ENCODE measurements around the gene TPP2. TPM values are rescaled to one million over a fixed set of nuclear protein-coding genes. Genes with fewer than 3 reads are reported as not detected.

Gene TPP2
- total RNA-seq, 2 experiments from 2014 or later: 51.9 to 54.7 TPM

GRCh38 chr13:102642029-102642428, 45.2 kb downstream of the TPP2 start:
- DNase-seq: no peak
- no peak overlapping the region for H3K27ac Mint-ChIP-seq
- no peaks in the 10 kb centered on the region for H3K27me3 Mint-ChIP-seq (ENCODE audit: low read depth)
- H3K4me3 Mint-ChIP-seq: no peak overlapping the region
- CTCF ChIA-PET: interaction anchor here (0.6 to 1.3 kb wide), 3 partner anchors 19 to 207 kb away, joined by 3 to 5 read pairs (median 3); partner anchors contain the start of gene ERCC5
- H3K36me3 Mint-ChIP-seq (ENCODE audit: low read depth): peaks cover 42% of the 10 kb centered on the region
- peaks cover 10% of the 10 kb centered on the region for H3K4me1 Mint-ChIP-seq (ENCODE audit: low read depth)
- intact Hi-C loops (cut with micrococcal nuclease): loop anchor here (2.0 kb wide), 1 partner anchor 39 kb away; no protein-coding TSS in a partner anchor
- no peaks in the 10 kb centered on the region for H3K9me3 Mint-ChIP-seq

- H3K4me1 Mint-ChIP-seq (ENCODE audit: low read depth): peaks cover 10% of the 10 kb centered on the region
- no peak for DNase-seq
- peaks cover 39% of the 10 kb centered on the region for H3K36me3 Mint-ChIP-seq (ENCODE audit: low read depth)
- no peak overlapping the region for H3K27ac Mint-ChIP-seq
- H3K27me3 Mint-ChIP-seq (ENCODE audit: low read depth): no peaks in the 10 kb centered on the region
- no peaks in the 10 kb centered on the region for H3K9me3 Mint-ChIP-seq
- intact Hi-C loops (cut with micrococcal nuclease): loop anchor here (2.0 kb wide), 1 partner anchor 40 kb away; no protein-coding TSS in a partner anchor
- CTCF ChIA-PET: interaction anchor here (0.6 to 1.3 kb wide), 5 partner anchors 20 to 228 kb away, joined by 3 to 5 read pairs (median 3); partner anchors contain the start of gene ERCC5
- no peak overlapping the region for H3K4me3 Mint-ChIP-seq
Measured at GRCh38 chr13:102642475-102642874, 45.7 kb downstream of the TPP2 start.

DNA sequence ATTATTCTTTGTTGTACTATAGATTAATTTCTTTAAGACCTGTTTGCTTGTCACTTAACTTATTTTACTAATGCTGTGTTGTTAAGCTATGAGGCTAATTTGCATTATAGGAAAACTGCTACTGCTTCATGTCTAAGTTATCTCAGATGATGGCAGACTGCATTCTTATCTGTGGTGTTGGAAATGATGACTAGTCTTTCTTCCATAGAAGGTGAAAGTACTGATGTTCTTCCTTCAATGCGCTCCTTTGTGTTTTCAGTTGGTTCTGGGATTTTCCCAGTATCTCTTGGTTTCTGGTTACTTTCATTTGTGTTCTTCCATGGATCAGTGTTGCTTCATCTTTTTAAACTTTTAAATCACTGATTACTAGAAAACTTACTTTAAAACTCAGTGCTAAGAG, 46.9 kb downstream of the TPP2 start:
- Mint-ChIP-seq H3K4me3 (no peak overlapping the region), H3K9me3 (no peaks in the 10 kb centered on the region), H3K27ac (peak overlapping the region; percentile 47), H3K36me3 (ENCODE audit: low read depth) (peaks cover 35% of the 10 kb centered on the region), H3K27me3 (ENCODE audit: low read depth) (no peaks in the 10 kb centered on the region), H3K4me1 (ENCODE audit: low read depth) (peaks cover 10% of the 10 kb centered on the region)
- CTCF ChIA-PET: interaction anchor here (1.0 kb wide), 1 partner anchor 226 kb away, joined by 3 read pairs; no protein-coding TSS in a partner anchor
- DNase-seq: no peak
- intact Hi-C loops (cut with micrococcal nuclease): loop anchor here (2.0 kb wide), 1 partner anchor 41 kb away; no protein-coding TSS in a partner anchor

DNA sequence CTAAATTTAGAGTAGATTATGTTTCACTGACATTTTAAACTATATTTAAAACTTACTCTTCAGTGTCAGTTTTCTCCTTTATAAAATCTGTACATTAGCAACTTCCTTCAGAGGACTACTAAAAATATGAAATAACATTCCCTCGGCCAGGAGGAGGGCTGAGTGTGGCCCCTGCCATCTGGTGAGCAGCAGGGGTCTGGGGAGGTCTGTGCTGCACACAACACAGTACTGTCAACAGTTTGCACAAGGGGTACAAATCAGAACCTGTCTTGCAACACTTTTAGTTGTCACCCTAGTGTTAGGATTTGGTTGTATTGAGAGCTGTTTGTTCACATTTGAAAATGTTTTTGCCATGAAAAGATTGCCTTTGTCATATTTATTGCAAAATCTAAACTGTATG, 48.9 kb downstream of the TPP2 start:
- Mint-ChIP-seq H3K4me1 (ENCODE audit: low read depth) (peaks cover 10% of the 10 kb centered on the region), H3K27me3 (ENCODE audit: low read depth) (no peaks in the 10 kb centered on the region), H3K27ac (no peak overlapping the region), H3K36me3 (ENCODE audit: low read depth) (peaks cover 33% of the 10 kb centered on the region), H3K9me3 (no peaks in the 10 kb centered on the region), H3K4me3 (no peak overlapping the region)
- DNase-seq: no peak
- CTCF ChIA-PET: interaction anchor here (1.2 kb wide), 1 partner anchor 53 kb away, joined by 3 read pairs; no protein-coding TSS in a partner anchor
- intact Hi-C loops (cut with micrococcal nuclease): no loop called here

- H3K4me3 Mint-ChIP-seq: no peak overlapping the region
- H3K36me3 Mint-ChIP-seq (ENCODE audit: low read depth): peaks cover 33% of the 10 kb centered on the region
- no peak overlapping the region for H3K27ac Mint-ChIP-seq
- H3K27me3 Mint-ChIP-seq (ENCODE audit: low read depth): no peaks in the 10 kb centered on the region
- no peaks in the 10 kb centered on the region for H3K9me3 Mint-ChIP-seq
- peaks cover 10% of the 10 kb centered on the region for H3K4me1 Mint-ChIP-seq (ENCODE audit: low read depth)
- DNase-seq: no peak
- CTCF ChIA-PET: interaction anchor here (0.6 kb wide), 1 partner anchor 58 kb away, joined by 3 read pairs; no protein-coding TSS in a partner anchor
- intact Hi-C loops (cut with micrococcal nuclease): no loop called here
Measured at GRCh38 chr13:102648046-102648445, 51.3 kb downstream of the TPP2 start.

DNA sequence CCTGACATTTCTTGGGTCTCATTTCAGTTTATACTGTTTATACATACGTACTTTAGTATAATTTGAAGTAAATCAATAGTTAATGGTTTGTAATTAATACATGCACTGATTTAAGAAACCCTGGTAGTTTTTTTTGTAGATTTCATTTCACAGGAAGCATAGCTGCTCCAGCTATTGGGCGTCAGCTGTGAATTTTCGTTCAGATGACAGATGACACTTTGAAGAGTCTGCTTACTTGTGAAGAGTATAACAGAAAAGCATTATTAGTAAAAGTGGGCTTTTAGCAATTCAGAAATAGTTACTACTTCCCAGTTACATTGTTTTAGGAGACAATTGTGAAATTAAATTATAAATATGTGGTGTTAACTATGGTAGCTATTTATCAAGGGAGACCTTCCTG, 53.7 kb downstream of the TPP2 start:
- no peak for DNase-seq
- CTCF ChIA-PET: interaction anchor here (0.6 to 1.2 kb wide), 2 partner anchors 9 to 150 kb away, joined by 3 to 4 read pairs; no protein-coding TSS in a partner anchor
- intact Hi-C loops (cut with micrococcal nuclease): no loop called here
- Mint-ChIP-seq H3K4me3 (no peak overlapping the region), H3K4me1 (ENCODE audit: low read depth) (peaks cover 4% of the 10 kb centered on the region), H3K27ac (no peak overlapping the region), H3K36me3 (ENCODE audit: low read depth) (peaks cover 24% of the 10 kb centered on the region), H3K27me3 (ENCODE audit: low read depth) (no peaks in the 10 kb centered on the region), H3K9me3 (no peaks in the 10 kb centered on the region)

GRCh38 chr13:102651392-102651791, 54.6 kb downstream of the TPP2 start:
- Mint-ChIP-seq H3K27ac (peak overlapping the region; percentile 47), H3K9me3 (no peaks in the 10 kb centered on the region), H3K36me3 (ENCODE audit: low read depth) (peaks cover 22% of the 10 kb centered on the region), H3K4me3 (no peak overlapping the region), H3K4me1 (ENCODE audit: low read depth) (peaks cover 4% of the 10 kb centered on the region), H3K27me3 (ENCODE audit: low read depth) (no peaks in the 10 kb centered on the region)
- CTCF ChIA-PET: interaction anchor here (0.7 to 1.2 kb wide), 4 partner anchors 10 to 61 kb away, joined by 3 to 4 read pairs (median 4); no protein-coding TSS in a partner anchor
- DNase-seq: no peak
- intact Hi-C loops (cut with micrococcal nuclease): no loop called here

DNA sequence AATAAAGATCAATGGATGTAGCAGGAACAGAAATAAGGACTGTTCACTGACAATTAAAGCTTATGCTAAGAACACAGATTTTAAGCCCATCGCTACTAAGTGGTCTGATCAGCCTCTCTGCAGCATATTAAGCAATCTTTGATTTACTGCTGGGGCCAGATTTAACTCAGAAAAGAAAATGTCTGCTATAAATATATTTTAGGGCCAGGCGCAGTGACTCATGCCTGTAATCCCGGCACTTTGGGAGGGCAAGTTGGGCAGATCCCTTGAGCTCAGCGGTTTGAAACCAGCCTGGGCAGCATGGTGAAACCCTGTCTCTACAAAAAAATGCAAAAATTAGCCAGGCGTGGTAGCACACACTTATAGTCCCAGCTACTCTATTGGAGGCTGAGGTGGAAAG, 55.1 kb downstream of the TPP2 start:
- no peak overlapping the region for H3K27ac Mint-ChIP-seq
- H3K27me3 Mint-ChIP-seq (ENCODE audit: low read depth): no peaks in the 10 kb centered on the region
- intact Hi-C loops (cut with micrococcal nuclease): no loop called here
- CTCF ChIA-PET: interaction anchor here (0.7 to 1.1 kb wide), 3 partner anchors 9 to 62 kb away, joined by 3 to 4 read pairs (median 4); no protein-coding TSS in a partner anchor
- DNase-seq: no peak
- peaks cover 18% of the 10 kb centered on the region for H3K36me3 Mint-ChIP-seq (ENCODE audit: low read depth)
- H3K9me3 Mint-ChIP-seq: no peaks in the 10 kb centered on the region
- peaks cover 4% of the 10 kb centered on the region for H3K4me1 Mint-ChIP-seq (ENCODE audit: low read depth)
- H3K4me3 Mint-ChIP-seq: no peak overlapping the region

GRCh38 chr13:102654756-102655155, 58.0 kb downstream of the TPP2 start:
- peaks cover 4% of the 10 kb centered on the region for H3K4me1 Mint-ChIP-seq (ENCODE audit: low read depth)
- no peak overlapping the region for H3K27ac Mint-ChIP-seq
- intact Hi-C loops (cut with micrococcal nuclease): no loop called here
- CTCF ChIA-PET: no interaction called here
- H3K27me3 Mint-ChIP-seq (ENCODE audit: low read depth): no peaks in the 10 kb centered on the region
- H3K4me3 Mint-ChIP-seq: no peak overlapping the region
- peaks cover 30% of the 10 kb centered on the region for H3K36me3 Mint-ChIP-seq (ENCODE audit: low read depth)
- H3K9me3 Mint-ChIP-seq: peaks cover 5% of the 10 kb centered on the region
- no peak for DNase-seq

DNA sequence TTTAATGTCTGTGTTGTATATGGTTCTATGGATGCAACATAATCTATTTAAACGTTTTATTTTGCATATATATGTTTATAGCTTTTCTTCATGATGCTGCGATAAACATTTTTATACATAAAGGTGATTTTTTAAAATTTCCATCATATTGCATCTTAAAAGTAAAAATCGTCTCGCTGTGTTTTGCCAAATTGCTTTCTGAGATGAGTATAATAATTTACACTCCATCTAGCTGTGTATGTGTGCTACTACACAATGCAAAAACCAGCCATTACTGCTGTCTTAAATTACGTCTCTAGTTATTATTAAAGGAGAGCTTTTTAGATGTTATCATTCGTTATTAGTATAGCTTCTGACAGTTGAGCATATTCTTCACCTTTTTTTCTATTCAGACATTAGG, 60.8 kb downstream of the TPP2 start:
- intact Hi-C loops (cut with micrococcal nuclease): loop anchor here (2.0 kb wide), 1 partner anchor 65 kb away; no protein-coding TSS in a partner anchor
- CTCF ChIA-PET: no interaction called here

DNA sequence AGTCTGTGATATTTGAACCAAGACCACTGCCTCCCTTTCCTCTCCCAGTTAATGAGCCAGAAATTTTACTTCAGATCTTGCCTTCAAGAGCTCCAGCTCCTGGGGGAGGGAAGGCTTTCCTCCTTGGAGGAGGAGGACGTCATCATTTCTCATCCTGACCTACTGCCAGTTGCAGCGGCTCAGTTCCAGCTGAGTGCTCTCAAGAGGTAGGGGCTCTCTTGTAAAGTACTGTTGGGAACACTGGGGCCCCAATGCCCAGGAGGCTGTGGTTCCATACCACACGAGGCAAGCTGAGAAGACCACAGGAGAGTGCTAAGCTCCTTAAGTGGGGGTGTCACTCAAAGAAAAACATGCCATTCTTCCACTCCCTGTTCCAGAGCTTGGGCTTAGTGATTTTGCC, 61.9 kb downstream of the TPP2 start:
- H3K27me3 Mint-ChIP-seq (ENCODE audit: low read depth): no peaks in the 10 kb centered on the region
- H3K9me3 Mint-ChIP-seq: peaks cover 5% of the 10 kb centered on the region
- no peak for DNase-seq
- CTCF ChIA-PET: no interaction called here
- intact Hi-C loops (cut with micrococcal nuclease): no loop called here
- peaks cover 39% of the 10 kb centered on the region for H3K36me3 Mint-ChIP-seq (ENCODE audit: low read depth)
- H3K27ac Mint-ChIP-seq: no peak overlapping the region
- H3K4me1 Mint-ChIP-seq (ENCODE audit: low read depth): no peaks in the 10 kb centered on the region
- H3K4me3 Mint-ChIP-seq: no peak overlapping the region

More for the DNA sequence above, 60.8 kb downstream of the TPP2 start:
- Mint-ChIP-seq H3K9me3 (peaks cover 5% of the 10 kb centered on the region), H3K27ac (no peak overlapping the region), H3K36me3 (ENCODE audit: low read depth) (peaks cover 43% of the 10 kb centered on the region), H3K4me3 (no peak overlapping the region), H3K4me1 (ENCODE audit: low read depth) (no peaks in the 10 kb centered on the region), H3K27me3 (ENCODE audit: low read depth) (no peaks in the 10 kb centered on the region)
- no peak for DNase-seq

GRCh38 chr13:102659168-102659713, 62.5 kb downstream of the TPP2 start:
- Mint-ChIP-seq H3K4me1 (ENCODE audit: low read depth) (no peaks in the 10 kb centered on the region), H3K4me3 (no peak overlapping the region), H3K9me3 (peaks cover 5% of the 10 kb centered on the region), H3K36me3 (ENCODE audit: low read depth) (peaks cover 43% of the 10 kb centered on the region), H3K27me3 (ENCODE audit: low read depth) (no peaks in the 10 kb centered on the region), H3K27ac (no peak overlapping the region)
- intact Hi-C loops (cut with micrococcal nuclease): no loop called here
- DNase-seq: no peak
- CTCF ChIA-PET: no interaction called here

DNA sequence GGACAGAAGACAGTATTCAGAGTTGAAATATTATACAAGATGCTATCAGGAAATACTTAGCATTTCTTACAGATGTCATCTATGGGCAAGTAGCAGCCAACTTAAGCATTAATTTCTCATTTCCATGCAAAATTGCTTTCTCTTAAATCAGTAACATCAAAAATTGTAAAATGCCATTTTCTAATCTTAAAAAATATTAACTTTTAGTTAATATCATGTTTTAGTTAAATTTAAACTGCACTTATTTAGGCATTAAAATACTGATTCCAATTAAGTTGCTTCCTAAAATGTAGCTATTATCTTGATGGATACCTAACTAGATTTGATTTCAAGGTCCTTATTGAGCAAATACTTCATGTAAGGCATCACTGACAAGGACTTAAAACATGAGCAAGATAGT, 70.2 kb downstream of the TPP2 start:
- DNase-seq: no peak
- Mint-ChIP-seq H3K4me1 (ENCODE audit: low read depth) (no peaks in the 10 kb centered on the region), H3K27ac (no peak overlapping the region), H3K9me3 (peaks cover 17% of the 10 kb centered on the region), H3K4me3 (no peak overlapping the region), H3K27me3 (ENCODE audit: low read depth) (no peaks in the 10 kb centered on the region), H3K36me3 (ENCODE audit: low read depth) (peaks cover 56% of the 10 kb centered on the region)
- intact Hi-C loops (cut with micrococcal nuclease): no loop called here
- CTCF ChIA-PET: interaction anchor here (0.6 to 1.2 kb wide), 3 partner anchors 24 to 1516 kb away, joined by 3 to 4 read pairs (median 3); no protein-coding TSS in a partner anchor
